ENCODE data around the gene TRIM54. TPM values are rescaled to one million over a fixed set of nuclear protein-coding genes. Genes with fewer than 3 reads are reported as not detected.

The TRIM54 gene
- polyA plus RNA-seq, 3 donors = not detected

DNA sequence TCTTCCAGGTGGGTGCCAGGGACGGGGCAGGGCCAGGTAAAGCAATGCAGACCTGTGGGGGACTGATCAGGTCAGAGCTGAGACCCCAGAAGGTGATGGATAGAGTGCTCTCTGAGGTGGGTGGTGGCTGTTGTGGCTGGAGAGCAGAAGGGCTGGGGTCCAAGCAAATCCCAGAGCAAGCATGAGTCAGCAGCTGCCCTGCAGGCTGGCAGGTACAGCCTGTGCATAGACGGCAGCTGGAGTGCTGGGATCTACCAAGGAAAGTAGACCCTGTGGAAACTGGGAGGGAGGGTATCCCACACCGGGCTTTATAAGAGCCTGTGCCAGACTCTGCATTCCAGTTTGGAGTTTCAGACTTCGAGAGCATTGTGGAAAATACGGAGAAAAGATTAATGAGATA, 663 bp downstream of the TRIM54 start:
- no peak for DNase-seq
- Mint-ChIP-seq H3K4me1 (peaks cover 7% of the 10 kb centered on the region), H3K27ac (peak overlapping the region in 1 of 7 donors; percentile 47), H3K36me3 (no peaks in the 10 kb centered on the region), H3K4me3 (no peak overlapping the region), H3K27me3 (ENCODE audit: low read depth in 3 of 3) (peaks cover 4 to 14% (median 10%) of the 10 kb centered on the region in 3 donors), H3K9me3 (no peaks in the 10 kb centered on the region)
- no peak overlapping the region for H3K4me3 ChIP-seq (replicated peaks in 1 of 3; ENCODE audit: low read depth in 2 of 3, low read length in 3 of 3)
- intact Hi-C loops (cut with micrococcal nuclease) = loop anchor here in 1 of 2 donors (5.0 kb wide), 1 partner anchor 186 kb away; no protein-coding TSS in a partner anchor
- H3K4me1 ChIP-seq (ENCODE audit: control insufficient read depth in 1 of 2, insufficient read depth in 2 of 2, low read length in 2 of 2) = peaks cover 0 to 6% of the 10 kb centered on the region in 2 donors
- H2AFZ ChIP-seq (ENCODE audit: insufficient read depth, low read depth, low read length, poor library complexity, severe bottlenecking) = no peak overlapping the region
- H3K36me3 ChIP-seq (replicated peaks in 1 of 2; ENCODE audit: control insufficient read depth in 1 of 2, insufficient read depth in 2 of 2, low read length in 2 of 2) = no peaks in the 10 kb centered on the region
- no peaks in the 10 kb centered on the region for H4K20me1 ChIP-seq (ENCODE audit: insufficient read depth, low read length)
- WGBS (ENCODE audit: insufficient coverage) = 71% methylated on average over 4 of the region's 5 CpGs
- TF ChIP-seq, protein P1, sequence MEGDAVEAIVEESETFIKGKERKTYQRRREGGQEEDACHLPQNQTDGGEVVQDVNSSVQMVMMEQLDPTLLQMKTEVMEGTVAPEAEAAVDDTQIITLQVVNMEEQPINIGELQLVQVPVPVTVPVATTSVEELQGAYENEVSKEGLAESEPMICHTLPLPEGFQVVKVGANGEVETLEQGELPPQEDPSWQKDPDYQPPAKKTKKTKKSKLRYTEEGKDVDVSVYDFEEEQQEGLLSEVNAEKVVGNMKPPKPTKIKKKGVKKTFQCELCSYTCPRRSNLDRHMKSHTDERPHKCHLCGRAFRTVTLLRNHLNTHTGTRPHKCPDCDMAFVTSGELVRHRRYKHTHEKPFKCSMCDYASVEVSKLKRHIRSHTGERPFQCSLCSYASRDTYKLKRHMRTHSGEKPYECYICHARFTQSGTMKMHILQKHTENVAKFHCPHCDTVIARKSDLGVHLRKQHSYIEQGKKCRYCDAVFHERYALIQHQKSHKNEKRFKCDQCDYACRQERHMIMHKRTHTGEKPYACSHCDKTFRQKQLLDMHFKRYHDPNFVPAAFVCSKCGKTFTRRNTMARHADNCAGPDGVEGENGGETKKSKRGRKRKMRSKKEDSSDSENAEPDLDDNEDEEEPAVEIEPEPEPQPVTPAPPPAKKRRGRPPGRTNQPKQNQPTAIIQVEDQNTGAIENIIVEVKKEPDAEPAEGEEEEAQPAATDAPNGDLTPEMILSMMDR (IDR thresholded peaks at IDR 0.05) = no peak
- no peaks in the 10 kb centered on the region for H3K79me2 ChIP-seq (ENCODE audit: insufficient read depth, low read length)
- no peak overlapping the region for H3K27ac ChIP-seq (ENCODE audit: low read depth in 1 of 2, low read length in 2 of 2)
- no peak overlapping the region for H3K4me2 ChIP-seq (replicated peaks; ENCODE audit: extremely low read depth, low read length, poor library complexity, severe bottlenecking)
- H3K9ac ChIP-seq (ENCODE audit: insufficient read depth, low read length, poor library complexity, severe bottlenecking) = no peak overlapping the region
- H3K9me3 ChIP-seq (replicated peaks in 1 of 2; ENCODE audit: control insufficient read depth in 1 of 2, insufficient read depth in 1 of 2, low read length in 2 of 2) = no peaks in the 10 kb centered on the region
- no peaks in the 10 kb centered on the region for H3K27me3 ChIP-seq (ENCODE audit: control insufficient read depth in 2 of 2, insufficient read depth in 2 of 2, low read length in 2 of 2)

DNA sequence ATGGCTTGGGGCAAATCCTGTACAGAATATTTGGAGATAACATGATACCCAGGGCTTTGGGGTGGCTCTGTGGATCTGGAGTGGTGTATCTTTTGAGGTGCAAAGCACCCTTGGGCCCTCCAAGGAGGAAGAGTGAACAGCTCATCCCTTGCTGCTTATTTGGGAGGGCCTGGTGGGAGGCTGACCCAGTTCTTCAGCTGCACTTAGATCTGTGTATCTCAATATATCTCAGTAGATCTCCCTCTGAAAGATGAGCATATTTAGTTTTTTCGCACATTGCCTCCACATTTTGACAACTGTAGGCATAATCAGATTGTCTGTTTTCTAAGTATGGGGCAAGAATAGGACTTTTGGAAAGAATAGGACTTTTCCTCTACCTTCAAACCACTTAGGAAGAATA, 2.8 kb downstream of the TRIM54 start:
- Mint-ChIP-seq H3K9me3 (no peaks in the 10 kb centered on the region), H3K4me3 (no peak overlapping the region), H3K27me3 (ENCODE audit: low read depth in 3 of 3) (peaks cover 2 to 7% (median 7%) of the 10 kb centered on the region in 3 donors), H3K4me1 (peaks cover 3% of the 10 kb centered on the region), H3K27ac (no peak overlapping the region), H3K36me3 (no peaks in the 10 kb centered on the region)
- Histone ChIP-seq H3K4me2 (replicated peaks; ENCODE audit: extremely low read depth, low read length, poor library complexity, severe bottlenecking) (no peak overlapping the region), H3K36me3 (replicated peaks in 1 of 2; ENCODE audit: control insufficient read depth in 1 of 2, insufficient read depth in 2 of 2, low read length in 2 of 2) (no peaks in the 10 kb centered on the region), H3K79me2 (ENCODE audit: insufficient read depth, low read length) (no peaks in the 10 kb centered on the region), H3K27ac (ENCODE audit: low read depth in 1 of 2, low read length in 2 of 2) (no peak overlapping the region), H4K20me1 (ENCODE audit: insufficient read depth, low read length) (no peaks in the 10 kb centered on the region), H2AFZ (ENCODE audit: insufficient read depth, low read depth, low read length, poor library complexity, severe bottlenecking) (no peak overlapping the region), H3K27me3 (ENCODE audit: control insufficient read depth in 2 of 2, insufficient read depth in 2 of 2, low read length in 2 of 2) (no peaks in the 10 kb centered on the region), H3K4me1 (ENCODE audit: control insufficient read depth in 1 of 2, insufficient read depth in 2 of 2, low read length in 2 of 2) (peaks cover 0 to 1% of the 10 kb centered on the region in 2 donors), H3K4me3 (replicated peaks in 1 of 3; ENCODE audit: low read depth in 2 of 3, low read length in 3 of 3) (no peak overlapping the region), H3K9me3 (replicated peaks in 1 of 2; ENCODE audit: control insufficient read depth in 1 of 2, insufficient read depth in 1 of 2, low read length in 2 of 2) (no peaks in the 10 kb centered on the region), H3K9ac (ENCODE audit: insufficient read depth, low read length, poor library complexity, severe bottlenecking) (no peak overlapping the region)
- DNase-seq = no peak
- WGBS (ENCODE audit: insufficient coverage) = no CpG with 5 or more reads among the region's 1 CpG
- intact Hi-C loops (cut with micrococcal nuclease) = loop anchor here in 1 of 2 donors (5.0 kb wide), 1 partner anchor 188 kb away; no protein-coding TSS in a partner anchor
- TF ChIP-seq, protein P1 (IDR thresholded peaks at IDR 0.05) = no peak

Data from CD14-positive monocyte (primary cell).